ENCODE results near the gene TOR2A. TPM values are rescaled to one million over a fixed set of nuclear protein-coding genes. Genes with fewer than 3 reads are reported as not detected.

TOR2A gene
- total RNA-seq, 1 experiment from 2014 or later, result 16.3 TPM

DNA sequence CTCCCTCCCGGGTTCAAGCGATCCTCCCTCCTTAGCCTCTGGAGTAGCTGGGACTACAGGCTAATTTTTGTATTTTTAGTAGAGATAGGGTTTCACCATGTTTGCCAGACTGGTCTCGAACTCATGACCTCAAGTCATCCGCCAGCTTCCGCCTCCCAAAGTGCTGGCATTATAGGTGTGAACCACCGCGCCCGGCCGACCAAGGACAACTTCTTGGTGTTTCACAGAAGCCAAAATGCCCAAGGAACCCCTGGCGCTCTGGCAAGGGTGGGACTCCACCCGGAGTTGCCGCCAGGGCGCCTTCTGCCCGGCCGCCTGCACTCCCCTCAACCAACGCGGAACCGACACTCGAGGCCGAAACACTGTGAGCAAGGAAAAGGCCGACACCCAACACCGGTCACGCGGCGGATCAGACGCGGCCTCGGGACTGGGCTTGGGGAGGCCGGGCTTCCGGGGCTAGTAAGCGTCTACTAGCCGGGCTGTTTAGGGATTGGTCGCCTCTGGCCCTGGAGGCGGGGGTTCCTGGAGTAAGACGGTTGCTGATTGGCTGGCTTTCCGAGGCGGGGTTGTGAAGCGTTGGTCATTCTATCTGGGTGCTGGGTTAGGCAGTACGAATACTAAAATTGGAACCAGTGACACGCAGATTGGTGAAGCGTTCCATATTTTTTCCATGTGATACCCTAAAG is 36.0 kb downstream of the TOR2A start:
- no peak for DNase-seq (ENCODE audit: low spot score)

DNA sequence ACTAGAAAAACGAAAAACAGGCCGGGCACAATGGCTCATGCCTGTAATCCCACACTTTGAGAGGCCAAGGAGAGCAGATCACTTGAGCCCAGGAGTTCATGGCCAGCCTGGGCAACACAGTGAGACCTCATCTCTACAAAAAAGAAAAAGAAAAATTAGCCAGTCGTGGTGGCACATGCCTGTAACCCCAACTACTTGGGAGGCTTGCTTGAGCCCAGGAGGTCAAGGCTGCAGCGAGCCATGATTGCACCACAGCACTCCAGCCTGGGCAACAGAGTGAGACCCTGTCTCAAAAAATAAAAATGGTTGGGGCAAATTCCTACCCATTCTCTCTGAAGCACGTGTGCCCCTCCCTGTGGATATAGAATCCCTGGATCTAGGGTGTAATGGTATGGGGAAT is 36.7 kb downstream of the TOR2A start:
- DNase-seq (ENCODE audit: low spot score), result no peak

DNA sequence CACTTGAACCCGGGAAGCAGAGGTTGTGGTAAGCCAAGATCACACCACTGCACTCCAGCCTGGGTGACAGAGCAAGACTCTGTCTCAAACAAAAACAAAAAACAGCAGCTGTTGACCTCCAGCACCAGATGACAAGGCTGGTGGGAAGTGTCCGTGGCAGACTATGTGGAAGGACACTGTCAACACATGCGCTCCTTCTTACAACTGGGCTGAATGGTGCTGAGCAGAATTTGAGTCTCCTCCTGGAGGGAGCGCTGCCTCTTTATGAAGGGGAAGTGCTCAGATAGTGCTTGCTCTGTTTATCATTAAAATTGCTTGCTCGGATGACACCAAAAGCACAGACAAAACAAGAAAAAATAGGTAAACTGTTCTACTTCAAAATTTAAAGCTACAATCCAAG is 37.5 kb downstream of the TOR2A start:
- DNase-seq (ENCODE audit: low spot score), result no peak

DNA sequence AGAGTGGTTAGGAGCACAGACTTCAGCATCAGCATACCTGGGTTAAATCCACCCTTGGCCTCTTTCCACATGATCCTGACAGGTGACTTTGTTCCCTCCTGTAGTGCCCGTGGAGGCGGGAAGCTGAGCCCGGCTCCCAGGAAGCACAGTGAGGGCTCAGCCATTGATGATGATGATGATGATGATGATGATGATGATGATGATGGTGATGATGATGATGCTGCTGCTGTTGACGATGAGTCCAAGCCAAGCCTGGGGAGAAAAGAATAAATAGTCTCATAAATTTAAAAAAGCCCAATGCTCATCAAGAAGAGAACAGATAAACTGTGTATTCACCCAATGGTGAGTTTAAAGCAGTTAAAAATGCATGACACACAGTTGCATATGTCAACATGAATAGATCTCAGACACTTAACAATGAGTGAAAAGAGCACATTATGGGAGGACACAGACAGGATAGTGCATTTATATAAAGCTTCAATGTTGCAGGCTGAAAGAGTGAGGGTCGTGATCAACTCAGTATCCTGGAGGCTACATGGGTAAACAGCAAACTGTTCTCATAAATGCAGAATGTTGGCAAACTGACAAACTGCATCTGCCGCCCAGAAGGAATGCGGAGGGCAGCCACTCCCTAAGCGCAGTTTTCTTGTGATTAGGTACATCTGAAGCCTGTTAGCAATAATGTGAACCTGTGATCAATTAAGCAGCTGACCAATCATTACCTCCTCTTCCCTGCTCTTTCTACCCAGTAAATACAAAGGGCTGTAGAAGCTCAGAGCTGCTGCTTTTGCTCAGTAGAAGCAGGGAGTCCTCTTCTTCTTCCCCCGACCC is 40.0 kb downstream of the TOR2A start:
- DNase-seq (ENCODE audit: low spot score), result no peak

DNA sequence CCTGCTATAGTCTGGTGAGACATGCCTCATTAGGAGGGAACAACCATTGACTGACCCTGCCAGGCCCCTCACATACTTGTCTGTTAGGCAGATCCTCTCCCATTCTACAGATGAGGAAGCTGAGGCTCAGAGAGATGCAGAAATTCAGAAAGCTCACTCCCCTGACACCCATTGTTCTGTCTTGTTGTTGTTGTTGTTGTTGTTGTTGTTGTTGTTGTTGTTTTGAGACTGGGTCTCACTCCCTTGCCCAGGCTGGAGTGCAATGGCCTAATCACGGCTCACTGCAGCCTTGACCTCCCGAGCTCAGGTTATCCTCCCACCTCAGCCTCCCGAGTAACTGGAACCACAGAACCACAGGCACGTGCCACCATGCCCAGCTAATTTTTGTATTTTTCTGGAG is 41.4 kb downstream of the TOR2A start:
- DNase-seq (ENCODE audit: low spot score), result no peak

DNA sequence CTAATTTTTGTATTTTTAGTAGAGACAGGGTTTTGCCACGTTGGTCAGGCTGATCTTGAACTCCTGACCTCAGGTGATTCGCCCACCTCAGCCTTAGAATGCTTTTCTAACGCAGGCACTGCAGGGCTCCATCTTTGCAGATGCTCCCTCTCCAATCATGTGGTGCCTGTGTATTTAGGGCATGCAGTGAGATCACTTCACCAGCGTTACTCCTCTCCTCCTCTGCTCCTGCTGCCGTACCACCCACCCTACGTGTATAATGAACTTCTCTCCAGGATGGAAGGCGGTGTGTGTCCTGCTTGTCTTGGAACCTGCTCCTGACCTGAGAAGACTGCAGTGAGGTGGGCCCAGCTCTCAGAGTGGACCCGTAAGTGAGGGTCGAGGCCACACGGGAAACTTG is 42.0 kb downstream of the TOR2A start:
- no peak for DNase-seq (ENCODE audit: low spot score)

DNA sequence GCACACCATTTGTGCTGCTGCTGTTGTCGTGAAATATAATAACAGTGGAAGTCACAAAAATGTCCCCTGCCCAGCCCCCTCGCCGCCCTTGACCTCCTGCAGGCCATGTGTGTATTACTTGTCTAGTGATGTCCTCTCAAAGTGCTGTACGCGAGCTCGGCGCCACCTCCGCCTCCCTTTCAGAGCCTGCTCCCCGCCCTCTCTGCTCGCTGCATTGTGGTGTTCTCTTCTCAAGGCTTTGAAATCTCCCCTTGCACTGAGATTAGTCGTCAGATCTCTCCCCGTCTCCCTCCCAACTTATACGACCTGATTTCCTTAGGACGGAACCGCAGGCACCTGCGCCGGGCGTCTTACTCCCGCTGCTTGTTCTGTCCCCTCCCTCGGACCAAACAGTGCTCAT is 43.0 kb downstream of the TOR2A start:
- DNase-seq (ENCODE audit: low spot score), result no peak

DNA sequence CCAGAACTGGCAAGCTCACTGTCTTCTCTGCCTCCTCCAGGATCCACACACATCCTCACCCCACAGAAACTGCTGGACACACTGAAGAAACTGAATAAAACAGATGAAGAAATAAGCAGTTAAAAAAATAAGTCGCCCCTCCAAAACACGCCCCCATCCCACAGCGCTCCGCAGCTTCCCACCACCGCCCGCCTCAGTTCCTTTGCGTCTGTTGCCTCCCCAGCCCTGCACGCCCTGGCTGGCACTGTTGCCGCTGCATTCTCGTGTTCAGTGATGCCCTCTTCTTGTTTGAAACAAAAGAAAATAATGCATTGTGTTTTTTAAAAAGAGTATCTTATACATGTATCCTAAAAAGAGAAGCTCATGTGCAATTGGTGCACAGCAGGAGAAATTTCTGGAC is 44.4 kb downstream of the TOR2A start:
- DNase-seq (ENCODE audit: low spot score), result no peak

DNA sequence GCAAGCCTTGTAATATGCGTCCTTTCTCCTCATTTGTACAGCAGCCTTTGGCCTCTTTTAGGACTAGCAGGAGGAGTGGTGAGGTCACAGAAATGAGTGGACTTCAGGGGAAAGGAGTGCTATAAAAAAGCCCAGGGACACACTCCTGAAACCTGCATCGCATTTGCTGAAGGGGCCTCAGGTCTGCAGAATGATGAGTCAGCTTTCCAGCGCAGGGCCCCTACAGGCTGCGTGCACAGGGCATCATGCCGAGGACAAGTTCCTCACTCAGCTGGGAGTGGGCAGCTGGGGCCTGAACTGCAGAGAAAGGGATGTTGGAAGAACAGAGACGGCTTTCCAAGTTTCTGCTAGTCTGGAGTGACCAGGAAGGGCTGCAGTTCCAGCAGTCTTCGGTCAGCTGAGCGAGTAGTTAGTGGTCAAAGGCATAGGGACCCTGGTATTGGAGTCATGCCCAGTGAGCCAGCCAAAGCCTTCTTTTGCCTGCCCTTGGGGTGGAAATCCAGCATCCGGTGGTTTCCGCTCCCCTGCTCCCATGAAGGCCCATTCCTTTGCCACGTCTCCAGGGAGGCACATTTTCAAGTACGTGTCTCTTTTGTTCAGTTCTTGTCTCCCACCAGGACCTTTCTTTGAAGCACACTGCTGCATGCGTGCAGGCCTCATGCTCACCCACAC is 45.6 kb downstream of the TOR2A start:
- DNase-seq (ENCODE audit: low spot score), result no peak

DNA sequence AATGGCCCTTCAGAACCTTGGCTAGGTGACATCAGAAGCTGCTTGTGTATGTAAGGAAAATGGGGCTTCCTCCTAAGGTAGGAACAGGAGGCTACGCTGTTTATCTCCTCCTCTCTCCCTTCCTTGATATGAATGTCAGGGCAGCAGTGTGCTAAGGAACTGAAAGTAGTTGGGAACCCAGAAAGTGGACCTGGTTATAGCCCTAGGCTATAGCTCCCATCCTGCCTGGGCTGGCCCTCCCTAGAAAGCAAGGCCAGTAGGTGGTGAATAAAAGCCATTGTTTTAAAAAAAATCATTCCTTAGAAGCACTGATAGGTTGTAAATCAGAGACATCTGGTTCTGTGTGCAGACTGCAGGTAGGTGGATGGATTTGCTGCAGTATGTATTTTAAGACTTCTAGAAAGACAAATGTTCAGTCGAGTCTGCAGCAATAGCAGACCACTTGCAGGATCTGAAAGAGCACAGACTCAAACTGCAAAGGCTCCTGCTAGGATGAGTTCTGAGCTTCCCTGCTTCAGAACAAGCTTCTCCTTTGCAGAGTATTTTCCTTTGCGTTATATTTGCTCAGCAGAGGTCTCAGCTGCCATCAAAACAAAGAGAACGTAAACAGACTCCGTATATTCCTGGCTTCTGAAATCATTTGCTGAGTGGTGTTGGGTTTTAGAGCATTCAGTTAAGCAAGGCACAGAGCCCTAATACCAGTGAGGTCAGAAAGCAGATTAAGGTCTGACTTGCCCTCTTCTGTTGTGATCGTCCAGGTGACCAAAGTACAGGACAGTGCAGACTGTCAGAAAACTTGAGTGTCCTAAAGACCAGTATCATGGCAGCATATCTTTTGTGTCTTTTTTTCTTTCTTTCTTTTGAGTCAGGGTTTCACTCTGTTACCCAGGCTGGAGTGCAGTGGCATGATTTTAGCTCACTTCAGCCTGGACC is 48.4 kb downstream of the TOR2A start:
- no peak for DNase-seq (ENCODE audit: low spot score)

DNA sequence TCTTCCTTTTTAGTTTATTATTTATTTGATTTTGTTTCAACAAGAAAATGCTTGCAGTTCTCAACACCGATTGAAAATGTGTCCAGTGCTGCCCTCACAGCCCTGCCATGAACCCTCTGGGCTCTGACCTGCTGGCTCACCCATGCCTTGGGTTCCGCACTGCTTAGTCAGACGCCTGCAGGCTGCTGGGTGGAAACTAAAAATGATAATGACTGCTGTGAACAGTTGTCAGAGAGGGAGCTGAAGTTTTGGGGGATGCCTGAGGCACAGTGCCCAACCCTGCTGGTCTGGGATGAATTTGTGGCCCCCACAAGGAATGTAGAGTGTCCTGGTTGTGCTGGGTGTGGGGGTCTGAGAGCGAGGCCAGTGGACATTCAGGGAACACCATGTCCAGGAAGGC is 50.5 kb downstream of the TOR2A start:
- DNase-seq (ENCODE audit: low spot score), result peak; percentile 54

DNA sequence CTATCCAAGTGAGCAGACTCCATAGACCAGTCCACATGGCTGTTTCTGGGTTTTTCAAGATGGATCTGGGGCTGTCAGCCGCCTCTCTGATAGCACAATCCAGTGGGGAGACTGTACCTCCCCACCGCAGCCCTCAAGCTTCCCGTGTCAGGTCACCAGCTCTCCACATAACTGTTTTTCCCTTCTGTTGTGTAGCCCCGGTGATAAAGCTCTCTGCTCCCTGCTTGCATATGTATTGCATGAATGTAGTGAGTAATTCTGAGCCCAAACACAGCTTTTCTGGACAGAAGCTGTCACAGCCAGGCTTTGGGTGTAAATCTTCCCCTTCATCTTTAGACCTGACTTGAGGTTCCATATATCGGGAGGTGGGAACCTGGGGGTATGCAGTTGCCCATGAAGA is 51.4 kb downstream of the TOR2A start:
- DNase-seq (ENCODE audit: low spot score), result no peak

DNA sequence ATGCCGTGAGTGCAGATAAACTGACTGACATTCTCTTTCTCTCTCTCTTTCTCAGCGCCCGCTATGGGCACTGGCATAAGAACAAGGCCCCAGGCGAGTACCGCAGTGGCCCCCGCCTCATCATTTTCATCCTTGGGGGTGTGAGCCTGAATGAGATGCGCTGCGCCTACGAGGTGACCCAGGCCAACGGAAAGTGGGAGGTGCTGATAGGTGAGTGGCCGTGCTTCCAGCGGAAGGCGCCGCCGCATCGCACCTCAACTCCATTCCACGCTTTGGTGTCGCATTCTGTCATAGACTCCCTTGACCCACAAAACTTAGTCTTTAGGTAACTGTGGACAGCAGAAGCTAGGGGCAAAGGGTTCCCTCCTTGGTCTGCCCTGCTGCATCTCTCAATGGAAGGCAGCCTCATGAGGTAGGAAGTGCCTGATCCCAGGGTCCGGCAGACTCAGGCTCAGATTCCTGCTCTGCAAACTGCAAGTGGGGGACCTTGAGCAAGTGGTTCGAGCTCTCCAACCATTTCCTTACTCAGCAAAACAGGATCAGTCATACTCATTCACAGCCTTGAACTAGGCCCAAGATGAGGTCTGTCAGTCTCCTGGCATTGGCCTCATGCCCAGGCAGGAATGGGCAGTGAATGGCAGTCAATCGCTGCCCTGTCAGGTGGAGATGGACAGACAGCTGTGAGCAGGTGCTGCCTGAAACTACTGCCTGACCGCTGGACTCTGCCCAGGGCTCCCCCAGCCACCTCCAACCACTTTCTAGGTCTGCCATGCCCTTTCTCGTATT is 52.5 kb downstream of the TOR2A start:
- DNase-seq (ENCODE audit: low spot score), result no peak

Other genes with a start within 250 kb of the TOR2A start
- gene STXBP1, start 123.0 kb downstream of the TOR2A start, total RNA-seq (2014; rRNA removed; shearing (Covaris generic)), result 20.8 and 63.2 TPM in 2 replicates
- gene CFAP157, start 28.3 kb downstream of the TOR2A start, total RNA-seq (2014; rRNA removed; shearing (Covaris generic)), result not detected in 2 replicates
- 43.8 and 55.8 TPM in 2 replicates for gene PTRH1, start 19.6 kb downstream of the TOR2A start, total RNA-seq (2014; rRNA removed; shearing (Covaris generic))
- gene TTC16, start 19.2 kb downstream of the TOR2A start, total RNA-seq (2014; rRNA removed; shearing (Covaris generic)), result 0.05 and 0.07 TPM in 2 replicates
- 1.7 and 2.1 TPM in 2 replicates for gene SH2D3C, start 43.4 kb upstream of the TOR2A start, total RNA-seq (2014; rRNA removed; shearing (Covaris generic))
- gene CDK9, start 50.7 kb upstream of the TOR2A start, total RNA-seq (2014; rRNA removed; shearing (Covaris generic)), result 36.9 and 61.3 TPM in 2 replicates
- gene FPGS, start 67.6 kb upstream of the TOR2A start, total RNA-seq (2014; rRNA removed; shearing (Covaris generic)), result 146 and 147 TPM in 2 replicates
- gene ENG, start 119.4 kb upstream of the TOR2A start, total RNA-seq (2014; rRNA removed; shearing (Covaris generic)), result 35.4 and 49.5 TPM in 2 replicates
- 151 and 173 TPM in 2 replicates for gene AK1, start 142.4 kb upstream of the TOR2A start, total RNA-seq (2014; rRNA removed; shearing (Covaris generic))
- gene ST6GALNAC6, start 164.3 kb upstream of the TOR2A start, total RNA-seq (2014; rRNA removed; shearing (Covaris generic)), result 40.6 and 61.6 TPM in 2 replicates
- 32.7 and 38.3 TPM in 2 replicates for gene ST6GALNAC4, start 181.7 kb upstream of the TOR2A start, total RNA-seq (2014; rRNA removed; shearing (Covaris generic))
- 1.6 and 3.4 TPM in 2 replicates for gene PIP5KL1, start 195.5 kb upstream of the TOR2A start, total RNA-seq (2014; rRNA removed; shearing (Covaris generic))
- gene DPM2, start 202.6 kb upstream of the TOR2A start, total RNA-seq (2014; rRNA removed; shearing (Covaris generic)), result 49.7 and 50.5 TPM in 2 replicates
- 21.4 and 23.6 TPM in 2 replicates for gene EEIG1, start 245.7 kb upstream of the TOR2A start, total RNA-seq (2014; rRNA removed; shearing (Covaris generic))

All from A172 (cell line).